Activated CD8-positive, alpha-beta memory T cell treated with anti-CD3 and anti-CD28 coated beads for 24 hours (primary cell): ENCODE results near the gene CISD2.
A peak's percentile ranks its signal among the peaks of the same experiment; 100 is the strongest.
"Not testable (repeated sequence)": the region's sequence is repeated elsewhere in the genome, so short reads cannot be mapped to it uniquely, and the experiment has no call there.

Experiments
- DNase-seq: peaks from one replicate; pipeline ENCODE4 v3.0.0-alpha.2; 2020

CISD2 gene

GRCh38 chr4:102850370-102850769 lies 18.4 kb upstream of the CISD2 start:
- no peak for DNase-seq

- DNase-seq: no peak
Observed at GRCh38 chr4:102858828-102859464, 9.8 kb upstream of the CISD2 start.

GRCh38 chr4:102860611-102861324 lies 8.0 kb upstream of the CISD2 start:
- DNase-seq: no peak

- DNase-seq: no peak
Observed at GRCh38 chr4:102862016-102862415, 6.8 kb upstream of the CISD2 start.

DNA sequence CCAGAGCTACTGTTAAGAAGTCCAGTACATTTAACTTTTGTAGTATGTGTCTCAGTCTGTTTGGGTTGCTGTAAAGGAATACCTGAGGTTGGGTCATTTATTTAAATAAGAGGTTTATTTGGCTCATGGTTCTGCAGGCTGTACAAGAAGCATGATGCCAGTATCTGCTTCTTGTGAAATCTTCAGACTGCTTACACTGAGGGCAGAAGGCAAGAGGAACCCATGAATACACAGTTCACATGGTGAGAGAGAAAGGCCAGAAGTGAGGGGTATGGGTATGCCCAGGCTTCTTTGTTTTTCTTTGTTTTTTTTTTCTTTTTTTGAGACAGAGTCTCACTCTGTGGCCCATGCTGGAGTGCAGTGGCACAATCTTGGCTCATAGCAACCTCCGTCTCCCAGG lies 6.0 kb upstream of the CISD2 start:
- DNase-seq: no peak

- DNase-seq: not testable (repeated sequence)
Observed at GRCh38 chr4:102865327-102865726, 3.5 kb upstream of the CISD2 start.

- DNase-seq: no peak
Observed at GRCh38 chr4:102867278-102868152, 1.3 kb upstream of the CISD2 start.

DNA sequence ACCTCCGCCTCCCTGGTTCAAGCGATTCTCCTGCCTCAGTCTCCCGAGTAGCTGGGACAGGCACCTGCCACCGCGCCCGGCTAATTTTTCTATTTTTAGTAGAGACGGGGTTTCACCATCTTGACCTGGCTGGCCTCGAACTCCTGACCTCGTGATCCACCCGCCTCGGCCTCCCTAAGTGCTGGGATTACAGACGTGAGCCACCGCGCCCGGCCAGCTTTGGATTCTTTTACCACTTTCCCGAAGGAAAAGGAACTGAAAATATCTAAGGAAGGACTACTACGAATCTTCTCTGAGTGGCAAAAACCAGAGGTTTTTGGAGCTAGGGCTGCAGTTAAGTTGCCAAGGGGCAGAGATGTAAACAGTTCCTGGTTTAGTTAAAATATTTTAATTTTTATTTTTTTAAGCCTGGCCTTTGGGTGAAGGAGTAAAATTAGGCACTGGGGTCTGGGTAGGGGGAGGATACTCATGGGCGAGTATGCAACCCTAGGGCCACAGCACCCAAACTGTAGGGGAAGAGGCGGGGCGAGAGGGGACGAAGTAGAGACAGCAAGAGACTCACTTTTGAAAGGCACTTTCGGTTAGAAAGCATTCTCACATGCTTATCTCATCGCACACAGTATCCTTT lies 525 bp upstream of the CISD2 start:
- DNase-seq: peak; percentile 75

DNA sequence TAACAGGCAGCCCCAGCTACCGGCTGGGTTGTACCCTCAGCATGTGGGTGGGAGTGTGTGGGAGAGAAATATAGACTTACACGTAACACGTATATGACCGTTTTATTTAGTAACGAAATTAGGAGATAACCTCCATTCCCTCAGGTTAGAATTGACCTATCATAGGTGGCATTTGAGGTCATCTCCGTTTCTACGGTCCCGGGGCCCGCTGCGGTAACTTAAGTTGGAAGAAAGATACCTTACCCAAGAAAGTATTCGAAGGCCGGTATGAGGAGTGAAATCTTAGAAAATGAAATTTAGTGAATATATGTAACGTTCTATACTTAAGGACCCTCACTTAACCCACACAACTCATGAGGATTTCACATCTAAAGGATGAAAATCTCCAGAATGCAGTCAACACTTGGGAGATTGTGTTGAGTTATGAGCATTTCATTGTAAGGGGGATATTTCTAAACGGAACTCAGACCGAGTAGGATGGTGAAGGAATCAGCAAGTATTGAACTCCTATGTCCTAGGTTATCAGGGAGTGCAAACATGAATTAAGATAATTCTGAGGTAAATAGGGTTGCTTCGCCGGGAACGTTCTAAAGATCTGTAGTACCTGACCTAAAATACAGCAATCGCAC lies 891 bp downstream of the CISD2 start:
- DNase-seq: no peak

DNA sequence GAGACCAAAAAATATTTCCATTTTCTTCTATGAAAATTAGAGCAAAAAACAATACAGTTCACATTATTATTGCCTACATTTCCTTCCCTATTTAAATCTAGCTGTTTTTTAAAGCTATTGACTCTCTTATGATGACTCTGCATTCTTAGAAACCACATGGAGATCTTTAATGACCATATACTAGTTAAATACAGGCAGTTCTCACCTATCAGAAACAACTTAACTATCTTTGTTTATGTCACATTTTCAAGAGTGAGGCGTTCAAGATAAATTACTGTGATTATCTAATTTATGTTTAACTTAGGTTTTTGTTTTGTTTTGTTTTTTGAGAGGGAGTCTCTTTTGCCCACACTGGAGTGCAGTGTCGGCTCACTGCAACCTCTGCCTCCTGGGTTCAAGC lies 3.0 kb downstream of the CISD2 start:
- DNase-seq: no peak

DNA sequence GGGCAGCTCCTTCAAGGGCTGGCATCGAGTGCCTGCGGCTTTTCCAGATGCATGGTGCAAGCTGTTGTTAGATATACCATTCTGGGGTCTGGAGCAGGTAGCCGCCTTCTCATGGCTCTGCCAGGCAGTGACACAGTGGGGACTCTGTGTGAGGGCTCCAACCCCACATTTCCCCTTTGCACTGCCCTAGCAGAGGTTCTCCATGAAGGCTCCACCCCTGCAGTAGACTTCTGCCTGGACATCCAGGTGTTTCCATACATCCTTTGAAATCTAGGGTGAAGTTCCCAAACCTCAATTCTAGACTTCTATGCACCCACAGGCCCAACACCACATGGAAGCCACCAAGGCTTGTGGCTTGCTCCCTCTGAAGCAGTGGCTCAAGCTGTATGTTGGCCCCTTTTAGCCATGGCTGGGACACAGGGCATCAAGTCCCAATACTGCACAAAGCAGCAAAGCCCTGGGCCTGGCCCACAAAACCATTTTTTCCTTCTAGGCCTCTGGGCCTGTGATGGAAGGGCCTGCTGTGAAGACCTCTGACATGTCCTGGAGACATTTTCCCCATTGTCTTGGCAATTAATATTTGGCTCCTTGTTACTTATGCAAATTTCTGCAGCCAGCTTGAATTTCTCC lies 8.8 kb downstream of the CISD2 start:
- not testable (repeated sequence) for DNase-seq

DNA sequence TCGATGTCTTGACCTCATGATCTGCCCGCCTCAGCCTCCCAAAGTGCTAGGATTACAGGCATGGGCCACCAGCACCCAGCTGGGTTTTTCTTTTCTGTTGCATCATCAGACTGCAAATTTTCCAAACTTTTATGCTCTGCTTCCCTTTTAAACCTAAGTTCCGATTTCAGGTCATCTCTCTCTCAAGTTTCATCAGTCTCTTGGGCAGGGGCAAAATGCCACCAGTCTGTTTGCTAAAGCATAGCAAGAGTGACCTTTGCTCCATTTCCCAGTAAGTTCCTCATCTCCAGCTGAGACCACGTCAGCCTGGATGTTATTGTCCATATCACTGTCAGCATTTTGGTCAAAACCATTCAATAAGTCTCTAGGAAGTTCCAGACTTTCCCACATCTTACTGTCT lies 9.6 kb downstream of the CISD2 start:
- DNase-seq: not testable (repeated sequence)

- DNase-seq: no peak
Observed at GRCh38 chr4:102878901-102879300, 10.1 kb downstream of the CISD2 start.

DNA sequence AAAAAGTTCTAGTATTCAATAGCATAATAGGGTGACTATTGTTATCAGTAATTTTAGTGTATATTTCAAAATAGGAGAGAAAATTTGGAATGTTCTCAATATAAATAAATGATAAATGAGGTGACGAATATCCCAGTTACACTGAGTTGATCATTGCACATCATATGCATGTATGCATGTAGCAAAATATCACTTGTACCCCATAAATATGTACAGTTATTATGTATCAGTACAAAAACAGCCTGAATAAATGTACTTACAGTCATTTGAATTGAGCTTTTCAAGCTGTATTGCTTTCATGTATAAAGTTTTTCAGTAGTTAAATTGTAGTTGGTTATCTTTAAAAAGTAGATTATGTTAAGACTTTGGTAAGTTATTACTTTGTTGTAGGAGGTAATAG lies 12.6 kb downstream of the CISD2 start:
- DNase-seq: no peak

DNA sequence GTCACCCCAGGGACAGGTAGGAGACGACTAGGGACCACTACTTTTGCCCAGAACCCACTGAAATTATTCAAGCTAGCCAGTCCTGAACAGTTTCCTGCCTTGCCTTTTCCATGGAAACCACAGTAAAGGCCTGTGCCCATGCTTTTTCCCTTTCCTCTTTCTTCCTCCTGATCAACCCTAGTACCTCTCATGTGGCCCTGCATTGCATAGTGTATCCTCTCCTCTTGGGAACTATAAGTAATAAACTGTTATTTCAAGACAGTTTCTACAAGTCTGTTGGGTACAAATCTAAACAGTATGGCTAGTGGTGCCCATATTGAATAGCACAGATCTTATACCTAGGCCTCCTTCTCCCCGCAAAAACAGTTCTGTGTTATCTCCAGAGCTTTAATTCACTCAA lies 14.5 kb downstream of the CISD2 start:
- no peak for DNase-seq

DNA sequence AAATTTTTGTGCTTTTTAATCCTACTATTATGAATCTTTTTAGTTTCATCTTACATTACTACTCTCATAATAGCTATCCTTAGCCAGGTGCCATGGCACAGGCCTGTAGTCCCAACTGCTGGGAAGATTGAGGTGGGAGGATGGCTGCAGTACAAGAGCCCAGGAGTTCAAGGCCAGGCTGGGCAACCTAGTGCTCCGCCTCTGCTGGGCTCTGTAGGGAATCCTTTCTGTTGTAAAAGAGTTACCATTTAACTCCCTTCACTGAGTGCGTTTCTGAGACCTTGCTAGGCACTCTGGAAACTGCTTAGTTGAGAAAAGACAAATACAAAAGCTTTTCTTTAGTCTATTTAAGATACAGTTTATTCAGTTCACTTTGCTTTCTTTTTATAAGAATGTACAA lies 19.8 kb downstream of the CISD2 start:
- DNase-seq: not testable (repeated sequence)

GRCh38 chr4:102889866-102890265 lies 21.1 kb downstream of the CISD2 start:
- not testable (repeated sequence) for DNase-seq

DNA sequence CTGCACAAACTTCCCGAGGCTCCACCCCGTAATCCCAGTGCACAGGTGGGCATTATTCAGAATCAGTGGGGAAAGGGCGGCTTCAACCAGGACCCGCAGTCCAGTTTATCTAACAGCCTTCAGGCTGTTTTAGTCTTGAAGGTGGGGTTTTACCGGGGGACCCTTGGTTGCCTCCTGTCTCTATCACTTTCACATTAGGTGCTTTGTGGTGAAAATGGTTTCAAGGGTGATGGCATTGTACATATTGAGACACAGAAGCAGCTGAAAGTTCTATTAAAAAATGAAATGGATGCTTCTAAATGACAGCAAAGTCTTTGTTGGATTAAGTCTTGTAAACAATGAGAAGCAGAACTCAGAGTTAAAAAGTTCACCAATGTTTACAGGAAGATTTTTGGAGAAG lies 27.8 kb downstream of the CISD2 start:
- DNase-seq: not testable (repeated sequence)

GRCh38 chr4:102897610-102898009 lies 28.8 kb downstream of the CISD2 start:
- not testable (repeated sequence) for DNase-seq

- DNase-seq: no peak
Observed at GRCh38 chr4:102901804-102902203, 33.0 kb downstream of the CISD2 start.

DNA sequence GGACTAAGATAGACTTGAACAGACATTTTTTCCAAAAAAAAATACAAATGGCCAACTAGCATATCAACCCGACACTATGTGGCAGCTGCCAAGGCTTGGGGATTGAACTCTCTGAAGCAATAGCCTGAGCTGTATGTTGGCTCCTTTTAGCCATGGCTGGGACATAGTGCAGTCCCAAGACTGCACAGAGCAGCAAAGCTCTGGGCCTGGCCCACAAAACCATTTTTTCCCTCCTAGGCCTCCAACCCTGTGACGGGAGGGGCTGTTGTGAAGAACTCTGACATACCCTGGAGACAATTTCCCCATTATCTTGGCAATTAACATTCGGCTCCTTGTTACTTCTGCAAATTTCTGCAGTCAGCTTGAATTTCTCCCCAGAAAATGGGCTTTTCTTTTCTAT lies 50.1 kb downstream of the CISD2 start:
- DNase-seq: no peak

DNA sequence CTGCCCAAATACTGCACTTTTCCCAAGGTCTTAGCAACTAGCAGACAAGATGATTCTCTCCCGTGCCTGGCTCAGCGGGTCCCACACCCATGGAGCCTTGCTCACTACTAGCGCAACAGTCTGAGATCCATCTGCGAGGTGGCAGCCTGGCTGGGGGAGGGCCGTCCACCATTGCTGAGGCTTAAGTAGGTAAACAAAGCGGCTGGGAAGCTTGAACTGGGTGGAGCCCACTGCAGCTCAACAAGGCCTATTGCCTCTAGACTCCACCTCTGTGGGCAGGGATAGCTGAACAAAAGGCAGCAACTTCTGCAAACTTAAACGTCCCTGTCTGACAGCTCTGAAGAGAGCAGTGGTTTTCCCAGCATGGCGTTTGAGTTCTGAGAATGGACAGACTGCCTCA lies 50.9 kb downstream of the CISD2 start:
- not testable (repeated sequence) for DNase-seq
